ENCODE data around the gene FAR2. TPM values are rescaled to one million over a fixed set of nuclear protein-coding genes. Genes with fewer than 3 reads are reported as not detected.

The FAR2 gene
- total RNA-seq, 1 donor from 2014 or later = 13.6 TPM

DNA sequence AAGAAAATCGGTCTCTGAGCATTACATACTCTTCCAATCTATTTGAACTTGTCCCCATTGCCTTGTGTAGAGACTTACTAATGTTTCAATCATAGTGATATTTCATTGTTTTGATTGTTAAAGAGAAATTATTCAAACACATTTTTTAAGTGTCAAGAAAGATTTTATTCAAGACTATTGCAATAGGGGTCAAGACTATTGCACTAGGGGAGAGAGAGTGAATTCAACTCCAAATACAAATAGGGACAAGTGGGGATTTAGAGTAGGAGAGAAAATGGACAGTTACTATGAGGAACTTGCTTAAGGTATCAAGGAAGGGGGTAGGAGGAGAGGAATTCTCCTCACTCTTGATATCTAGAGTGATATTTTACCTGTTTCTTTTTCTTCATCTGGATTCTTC is 73.1 kb downstream of the FAR2 start:
- no peaks in the 10 kb centered on the region for H3K27me3 Mint-ChIP-seq (ENCODE audit: low read depth)
- H3K36me3 Mint-ChIP-seq (ENCODE audit: low read depth) = peaks cover 2% of the 10 kb centered on the region

DNA sequence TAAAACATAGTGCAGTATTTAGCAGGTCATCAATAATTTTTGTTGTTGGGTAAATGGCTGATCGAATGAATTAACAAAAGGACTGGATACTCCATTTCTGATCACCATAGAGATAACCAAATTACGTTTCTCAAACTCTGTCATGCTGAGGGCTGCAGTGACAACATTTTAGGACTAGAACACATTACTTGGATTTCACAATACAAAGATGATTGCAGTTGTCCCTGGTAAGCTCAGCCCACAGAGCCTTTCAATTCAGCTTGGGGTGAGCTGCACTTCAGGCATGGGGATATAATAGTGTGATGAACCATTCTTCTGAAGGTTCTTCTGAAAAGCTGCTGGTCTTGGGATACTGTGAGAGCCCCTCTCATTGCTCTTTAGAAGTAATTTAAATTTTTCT is 74.3 kb downstream of the FAR2 start:
- Mint-ChIP-seq H3K4me3 (no peak overlapping the region), H3K27me3 (ENCODE audit: low read depth) (no peaks in the 10 kb centered on the region), H3K9me3 (peaks cover 3% of the 10 kb centered on the region), H3K36me3 (ENCODE audit: low read depth) (peaks cover 2% of the 10 kb centered on the region), H3K4me1 (no peaks in the 10 kb centered on the region), H3K27ac (ENCODE audit: unreplicated experiment) (no peak overlapping the region)
- TF ChIP-seq, protein P1, sequence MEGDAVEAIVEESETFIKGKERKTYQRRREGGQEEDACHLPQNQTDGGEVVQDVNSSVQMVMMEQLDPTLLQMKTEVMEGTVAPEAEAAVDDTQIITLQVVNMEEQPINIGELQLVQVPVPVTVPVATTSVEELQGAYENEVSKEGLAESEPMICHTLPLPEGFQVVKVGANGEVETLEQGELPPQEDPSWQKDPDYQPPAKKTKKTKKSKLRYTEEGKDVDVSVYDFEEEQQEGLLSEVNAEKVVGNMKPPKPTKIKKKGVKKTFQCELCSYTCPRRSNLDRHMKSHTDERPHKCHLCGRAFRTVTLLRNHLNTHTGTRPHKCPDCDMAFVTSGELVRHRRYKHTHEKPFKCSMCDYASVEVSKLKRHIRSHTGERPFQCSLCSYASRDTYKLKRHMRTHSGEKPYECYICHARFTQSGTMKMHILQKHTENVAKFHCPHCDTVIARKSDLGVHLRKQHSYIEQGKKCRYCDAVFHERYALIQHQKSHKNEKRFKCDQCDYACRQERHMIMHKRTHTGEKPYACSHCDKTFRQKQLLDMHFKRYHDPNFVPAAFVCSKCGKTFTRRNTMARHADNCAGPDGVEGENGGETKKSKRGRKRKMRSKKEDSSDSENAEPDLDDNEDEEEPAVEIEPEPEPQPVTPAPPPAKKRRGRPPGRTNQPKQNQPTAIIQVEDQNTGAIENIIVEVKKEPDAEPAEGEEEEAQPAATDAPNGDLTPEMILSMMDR (conservative IDR thresholded peaks at IDR 0.05) = no peak
- no peak for DNase-seq (ENCODE audit: low read depth, low spot score)

More for the DNA sequence above, 73.1 kb downstream of the FAR2 start:
- TF ChIP-seq, protein P1 (conservative IDR thresholded peaks at IDR 0.05) = no peak
- Mint-ChIP-seq H3K4me1 (no peaks in the 10 kb centered on the region), H3K27ac (ENCODE audit: unreplicated experiment) (no peak overlapping the region), H3K9me3 (peaks cover 3% of the 10 kb centered on the region), H3K4me3 (no peak overlapping the region)
- no peak for DNase-seq (ENCODE audit: low read depth, low spot score)

- no peak for DNase-seq (ENCODE audit: low read depth, low spot score)
- H3K4me3 Mint-ChIP-seq = no peak overlapping the region
- H3K36me3 Mint-ChIP-seq (ENCODE audit: low read depth) = peaks cover 2% of the 10 kb centered on the region
- peaks cover 3% of the 10 kb centered on the region for H3K9me3 Mint-ChIP-seq
- no peaks in the 10 kb centered on the region for H3K27me3 Mint-ChIP-seq (ENCODE audit: low read depth)
- no peaks in the 10 kb centered on the region for H3K4me1 Mint-ChIP-seq
- TF ChIP-seq, protein P1 (conservative IDR thresholded peaks at IDR 0.05) = no peak
- H3K27ac Mint-ChIP-seq (ENCODE audit: unreplicated experiment) = no peak overlapping the region
These were observed 75.0 kb downstream of the FAR2 start for GRCh38 chr12:29223956-29224543.

- no peaks in the 10 kb centered on the region for H3K27me3 Mint-ChIP-seq (ENCODE audit: low read depth)
- H3K9me3 Mint-ChIP-seq = peaks cover 3% of the 10 kb centered on the region
- TF ChIP-seq, protein P1 (conservative IDR thresholded peaks at IDR 0.05) = no peak
- DNase-seq (ENCODE audit: low read depth, low spot score) = no peak
- peaks cover 2% of the 10 kb centered on the region for H3K36me3 Mint-ChIP-seq (ENCODE audit: low read depth)
- no peak overlapping the region for H3K4me3 Mint-ChIP-seq
- no peaks in the 10 kb centered on the region for H3K4me1 Mint-ChIP-seq
- no peak overlapping the region for H3K27ac Mint-ChIP-seq (ENCODE audit: unreplicated experiment)
These were observed 75.5 kb downstream of the FAR2 start for GRCh38 chr12:29224572-29224971.

DNA sequence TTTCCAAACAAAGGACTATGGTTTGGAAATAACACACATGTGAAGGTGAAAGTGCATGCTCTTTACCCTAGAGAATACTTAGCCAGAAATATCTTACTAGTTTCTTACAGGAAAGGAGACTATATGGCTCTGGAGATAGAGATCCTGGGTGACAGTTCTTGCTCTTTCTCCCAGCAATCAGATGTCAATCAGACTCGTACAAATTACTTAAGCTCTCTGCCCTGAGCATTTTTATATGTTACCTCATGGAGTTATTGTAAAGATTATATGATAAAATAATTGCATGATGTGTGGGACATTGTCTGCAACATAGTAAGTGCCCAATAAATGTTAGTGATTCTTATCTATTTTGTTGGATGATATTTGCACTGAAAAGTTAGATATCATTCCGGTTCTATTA is 76.8 kb downstream of the FAR2 start:
- TF ChIP-seq, protein P1 (conservative IDR thresholded peaks at IDR 0.05) = no peak
- H3K9me3 Mint-ChIP-seq = peaks cover 3% of the 10 kb centered on the region

More for the DNA sequence above, 76.8 kb downstream of the FAR2 start:
- no peak overlapping the region for H3K27ac Mint-ChIP-seq (ENCODE audit: unreplicated experiment)
- DNase-seq (ENCODE audit: low read depth, low spot score) = no peak
- H3K27me3 Mint-ChIP-seq (ENCODE audit: low read depth) = no peaks in the 10 kb centered on the region
- peaks cover 2% of the 10 kb centered on the region for H3K36me3 Mint-ChIP-seq (ENCODE audit: low read depth)
- H3K4me1 Mint-ChIP-seq = no peaks in the 10 kb centered on the region
- H3K4me3 Mint-ChIP-seq = no peak overlapping the region
